ENCODE results near the gene VENTX. TPM values are rescaled to one million over a fixed set of nuclear protein-coding genes. Genes with fewer than 3 reads are reported as not detected.

The VENTX gene
- total RNA-seq, 1 experiment from 2014 or later = 28.0 TPM

DNA sequence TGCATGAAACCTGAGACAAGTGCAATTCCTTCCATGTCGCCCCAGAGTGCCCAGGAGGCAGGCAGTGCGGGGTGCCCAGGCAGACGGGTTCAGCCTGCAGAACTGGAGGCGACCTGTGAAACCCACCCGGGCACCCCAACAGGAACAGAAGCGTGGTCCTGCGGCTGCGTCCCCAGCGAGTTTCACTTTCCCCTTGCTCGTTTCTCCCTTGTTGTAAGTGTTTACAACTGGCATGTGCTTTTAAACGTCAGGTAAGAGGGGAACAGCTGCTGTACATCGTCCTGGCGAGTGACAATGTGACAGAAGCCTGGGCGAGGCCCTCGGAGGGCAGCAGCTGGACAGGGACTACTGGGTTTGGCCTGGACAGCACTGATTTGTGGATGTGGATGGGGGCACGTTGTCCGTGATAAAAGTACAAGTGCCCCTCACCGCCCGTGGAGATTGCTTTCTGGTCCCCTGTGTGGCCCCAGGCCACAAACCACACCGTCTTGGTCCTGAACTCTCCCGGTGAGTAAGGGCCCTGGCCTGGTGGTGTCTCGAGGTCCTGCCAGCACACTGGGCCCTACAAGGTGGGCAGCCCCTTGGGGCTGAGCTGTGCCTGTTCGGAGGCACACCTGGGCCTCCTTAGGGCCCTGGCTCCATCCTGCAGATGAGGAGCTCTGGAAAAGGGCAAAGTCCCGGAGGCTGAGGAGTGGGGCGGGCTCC, 4.0 kb downstream of the VENTX start:
- TF ChIP-seq NR3C1 (CRISPR knock-in tag; conservative IDR thresholded peaks at IDR 0.05; ENCODE audit: low read depth) (no peak), TCF7 (CRISPR knock-in tag; IDR thresholded peaks at IDR 0.05; ENCODE audit: low read depth) (no peak), ZNF263 (CRISPR knock-in tag; IDR thresholded peaks at IDR 0.05; ENCODE audit: low read depth) (no peak), SMAD3 (CRISPR knock-in tag; IDR thresholded peaks at IDR 0.05; ENCODE audit: borderline replicate concordance) (no peak), NR2C2 (CRISPR knock-in tag; IDR thresholded peaks at IDR 0.05) (no peak), GTF2I (CRISPR knock-in tag; conservative IDR thresholded peaks at IDR 0.05) (no peak)
- TF ChIP-seq, protein P1, sequence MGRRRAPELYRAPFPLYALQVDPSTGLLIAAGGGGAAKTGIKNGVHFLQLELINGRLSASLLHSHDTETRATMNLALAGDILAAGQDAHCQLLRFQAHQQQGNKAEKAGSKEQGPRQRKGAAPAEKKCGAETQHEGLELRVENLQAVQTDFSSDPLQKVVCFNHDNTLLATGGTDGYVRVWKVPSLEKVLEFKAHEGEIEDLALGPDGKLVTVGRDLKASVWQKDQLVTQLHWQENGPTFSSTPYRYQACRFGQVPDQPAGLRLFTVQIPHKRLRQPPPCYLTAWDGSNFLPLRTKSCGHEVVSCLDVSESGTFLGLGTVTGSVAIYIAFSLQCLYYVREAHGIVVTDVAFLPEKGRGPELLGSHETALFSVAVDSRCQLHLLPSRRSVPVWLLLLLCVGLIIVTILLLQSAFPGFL (CRISPR knock-in tag; IDR thresholded peaks at IDR 0.05; ENCODE audit: borderline replicate concordance) = no peak
- no peak for ATAC-seq
- DNase-seq (ENCODE audit: low spot score) = no peak
- H3K4me1 Mint-ChIP-seq = peaks cover 40% of the 10 kb centered on the region
- no peak overlapping the region for H3K4me3 Mint-ChIP-seq
- peaks cover 11% of the 10 kb centered on the region for H3K36me3 Mint-ChIP-seq
- ChIA-PET POLR2A (no interaction called here), CTCF (interaction anchor here (0.6 kb wide), 1 partner anchor 16 kb away, joined by 3 read pairs; no protein-coding TSS in a partner anchor)
- peaks cover 23% of the 10 kb centered on the region for H3K27me3 Mint-ChIP-seq (ENCODE audit: low read depth)
- no peaks in the 10 kb centered on the region for H3K9me3 Mint-ChIP-seq
- peak overlapping the region; percentile 36; the same call in 1 of the 2 replicates for H3K27ac Mint-ChIP-seq

DNA sequence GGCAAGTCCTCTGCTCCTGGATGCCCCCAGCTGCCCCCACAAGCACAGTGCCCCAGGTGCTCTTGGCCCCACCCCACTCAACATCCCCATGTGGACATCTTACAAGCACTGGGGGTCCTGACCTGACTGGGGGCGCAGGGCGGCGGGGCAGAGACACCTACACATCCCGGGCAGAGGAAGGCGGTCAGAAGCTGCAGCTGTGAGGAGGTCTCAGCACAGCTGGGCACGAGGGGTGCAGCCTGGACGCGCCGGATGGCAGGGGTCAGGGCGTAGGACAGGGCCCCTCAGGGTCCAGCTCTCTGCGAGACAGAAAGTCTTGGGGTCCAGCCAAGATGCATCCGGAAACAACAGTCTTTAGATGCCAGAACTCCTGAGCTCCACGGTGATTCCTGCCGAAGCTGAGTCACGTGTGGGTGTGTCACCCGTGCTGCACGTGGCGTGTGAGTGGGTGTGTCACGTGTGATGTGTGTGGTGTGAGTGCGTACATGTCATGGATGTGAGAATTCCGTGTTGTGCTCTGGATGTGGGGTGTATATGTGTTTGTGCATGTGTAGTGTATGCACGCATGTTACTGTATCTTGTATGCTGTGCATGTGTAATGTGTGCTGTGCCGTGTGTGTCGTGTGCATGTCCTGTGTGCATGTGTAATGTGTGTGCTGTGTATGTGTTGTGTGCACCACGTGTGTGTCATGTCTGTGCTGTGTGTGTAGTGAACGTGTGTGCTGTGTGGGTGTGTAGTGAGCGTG, 5.1 kb downstream of the VENTX start:
- Mint-ChIP-seq H3K36me3 (peaks cover 11% of the 10 kb centered on the region), H3K27me3 (ENCODE audit: low read depth) (peaks cover 16% of the 10 kb centered on the region), H3K4me3 (no peak overlapping the region), H3K27ac (peak overlapping the region; percentile 93), H3K9me3 (no peaks in the 10 kb centered on the region), H3K4me1 (peaks cover 50% of the 10 kb centered on the region)
- DNase-seq (ENCODE audit: low spot score) (no peak), ATAC-seq (no peak)
- CTCF ChIA-PET = no interaction called here
- POLR2A ChIA-PET = no interaction called here
- TF ChIP-seq, protein P2, sequence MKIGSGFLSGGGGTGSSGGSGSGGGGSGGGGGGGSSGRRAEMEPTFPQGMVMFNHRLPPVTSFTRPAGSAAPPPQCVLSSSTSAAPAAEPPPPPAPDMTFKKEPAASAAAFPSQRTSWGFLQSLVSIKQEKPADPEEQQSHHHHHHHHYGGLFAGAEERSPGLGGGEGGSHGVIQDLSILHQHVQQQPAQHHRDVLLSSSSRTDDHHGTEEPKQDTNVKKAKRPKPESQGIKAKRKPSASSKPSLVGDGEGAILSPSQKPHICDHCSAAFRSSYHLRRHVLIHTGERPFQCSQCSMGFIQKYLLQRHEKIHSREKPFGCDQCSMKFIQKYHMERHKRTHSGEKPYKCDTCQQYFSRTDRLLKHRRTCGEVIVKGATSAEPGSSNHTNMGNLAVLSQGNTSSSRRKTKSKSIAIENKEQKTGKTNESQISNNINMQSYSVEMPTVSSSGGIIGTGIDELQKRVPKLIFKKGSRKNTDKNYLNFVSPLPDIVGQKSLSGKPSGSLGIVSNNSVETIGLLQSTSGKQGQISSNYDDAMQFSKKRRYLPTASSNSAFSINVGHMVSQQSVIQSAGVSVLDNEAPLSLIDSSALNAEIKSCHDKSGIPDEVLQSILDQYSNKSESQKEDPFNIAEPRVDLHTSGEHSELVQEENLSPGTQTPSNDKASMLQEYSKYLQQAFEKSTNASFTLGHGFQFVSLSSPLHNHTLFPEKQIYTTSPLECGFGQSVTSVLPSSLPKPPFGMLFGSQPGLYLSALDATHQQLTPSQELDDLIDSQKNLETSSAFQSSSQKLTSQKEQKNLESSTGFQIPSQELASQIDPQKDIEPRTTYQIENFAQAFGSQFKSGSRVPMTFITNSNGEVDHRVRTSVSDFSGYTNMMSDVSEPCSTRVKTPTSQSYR (CRISPR knock-in tag; IDR thresholded peaks at IDR 0.05) = no peak
- no peak for TF ChIP-seq ZNF232 (CRISPR knock-in tag; IDR thresholded peaks at IDR 0.05)
- no peak for TF ChIP-seq GTF2I (CRISPR knock-in tag; conservative IDR thresholded peaks at IDR 0.05)
- TF ChIP-seq, protein P3, sequence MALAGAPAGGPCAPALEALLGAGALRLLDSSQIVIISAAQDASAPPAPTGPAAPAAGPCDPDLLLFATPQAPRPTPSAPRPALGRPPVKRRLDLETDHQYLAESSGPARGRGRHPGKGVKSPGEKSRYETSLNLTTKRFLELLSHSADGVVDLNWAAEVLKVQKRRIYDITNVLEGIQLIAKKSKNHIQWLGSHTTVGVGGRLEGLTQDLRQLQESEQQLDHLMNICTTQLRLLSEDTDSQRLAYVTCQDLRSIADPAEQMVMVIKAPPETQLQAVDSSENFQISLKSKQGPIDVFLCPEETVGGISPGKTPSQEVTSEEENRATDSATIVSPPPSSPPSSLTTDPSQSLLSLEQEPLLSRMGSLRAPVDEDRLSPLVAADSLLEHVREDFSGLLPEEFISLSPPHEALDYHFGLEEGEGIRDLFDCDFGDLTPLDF (CRISPR knock-in tag; IDR thresholded peaks at IDR 0.05) = no peak
- TF ChIP-seq, protein P4, sequence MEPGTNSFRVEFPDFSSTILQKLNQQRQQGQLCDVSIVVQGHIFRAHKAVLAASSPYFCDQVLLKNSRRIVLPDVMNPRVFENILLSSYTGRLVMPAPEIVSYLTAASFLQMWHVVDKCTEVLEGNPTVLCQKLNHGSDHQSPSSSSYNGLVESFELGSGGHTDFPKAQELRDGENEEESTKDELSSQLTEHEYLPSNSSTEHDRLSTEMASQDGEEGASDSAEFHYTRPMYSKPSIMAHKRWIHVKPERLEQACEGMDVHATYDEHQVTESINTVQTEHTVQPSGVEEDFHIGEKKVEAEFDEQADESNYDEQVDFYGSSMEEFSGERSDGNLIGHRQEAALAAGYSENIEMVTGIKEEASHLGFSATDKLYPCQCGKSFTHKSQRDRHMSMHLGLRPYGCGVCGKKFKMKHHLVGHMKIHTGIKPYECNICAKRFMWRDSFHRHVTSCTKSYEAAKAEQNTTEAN (CRISPR knock-in tag; IDR thresholded peaks at IDR 0.05) = no peak
- TF ChIP-seq OVOL2 (CRISPR knock-in tag; IDR thresholded peaks at IDR 0.05; ENCODE audit: borderline replicate concordance) = no peak
- TF ChIP-seq, protein P5, sequence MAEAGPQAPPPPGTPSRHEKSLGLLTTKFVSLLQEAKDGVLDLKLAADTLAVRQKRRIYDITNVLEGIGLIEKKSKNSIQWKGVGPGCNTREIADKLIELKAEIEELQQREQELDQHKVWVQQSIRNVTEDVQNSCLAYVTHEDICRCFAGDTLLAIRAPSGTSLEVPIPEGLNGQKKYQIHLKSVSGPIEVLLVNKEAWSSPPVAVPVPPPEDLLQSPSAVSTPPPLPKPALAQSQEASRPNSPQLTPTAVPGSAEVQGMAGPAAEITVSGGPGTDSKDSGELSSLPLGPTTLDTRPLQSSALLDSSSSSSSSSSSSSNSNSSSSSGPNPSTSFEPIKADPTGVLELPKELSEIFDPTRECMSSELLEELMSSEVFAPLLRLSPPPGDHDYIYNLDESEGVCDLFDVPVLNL (CRISPR knock-in tag; IDR thresholded peaks at IDR 0.05; ENCODE audit: borderline replicate concordance, low read depth) = no peak
- TF ChIP-seq, protein P6, sequence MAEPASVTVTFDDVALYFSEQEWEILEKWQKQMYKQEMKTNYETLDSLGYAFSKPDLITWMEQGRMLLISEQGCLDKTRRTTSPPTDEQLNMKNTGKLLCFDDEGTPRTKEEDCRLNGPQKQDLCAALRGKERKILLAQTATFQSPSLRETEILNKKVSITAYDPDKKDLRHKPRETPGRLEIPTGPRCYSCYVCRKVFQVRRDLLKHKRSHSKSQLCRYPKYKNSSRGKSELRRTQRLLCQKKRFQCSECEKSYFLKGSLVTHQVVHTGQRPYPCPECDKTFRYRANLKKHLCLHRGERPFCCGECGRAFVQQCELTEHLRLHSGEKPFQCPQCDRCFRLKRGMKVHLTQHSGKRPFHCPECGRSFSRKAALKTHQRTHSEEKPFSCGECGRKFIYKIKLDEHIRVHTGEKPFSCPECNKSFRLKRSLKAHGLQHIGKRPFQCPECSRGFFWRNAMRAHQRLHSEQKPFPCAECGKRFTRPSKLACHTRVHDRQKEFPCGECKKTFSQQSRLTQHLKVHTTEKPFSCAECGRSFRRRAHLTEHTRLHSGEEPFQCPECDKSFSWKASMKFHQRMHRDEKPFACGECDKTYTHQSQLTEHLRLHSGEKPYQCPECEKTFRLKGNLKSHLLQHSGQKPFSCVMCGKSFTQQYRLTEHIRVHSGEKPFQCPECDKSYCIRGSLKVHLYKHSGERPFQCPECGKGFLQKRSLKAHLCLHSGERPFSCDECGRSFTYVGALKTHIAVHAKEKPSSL (CRISPR knock-in tag; conservative IDR thresholded peaks at IDR 0.05) = no peak
- TF ChIP-seq, protein P7, sequence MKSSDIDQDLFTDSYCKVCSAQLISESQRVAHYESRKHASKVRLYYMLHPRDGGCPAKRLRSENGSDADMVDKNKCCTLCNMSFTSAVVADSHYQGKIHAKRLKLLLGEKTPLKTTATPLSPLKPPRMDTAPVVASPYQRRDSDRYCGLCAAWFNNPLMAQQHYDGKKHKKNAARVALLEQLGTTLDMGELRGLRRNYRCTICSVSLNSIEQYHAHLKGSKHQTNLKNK (CRISPR knock-in tag; IDR thresholded peaks at IDR 0.05) = peak; percentile 87
- no peak for TF ChIP-seq JAZF1 (CRISPR knock-in tag; IDR thresholded peaks at IDR 0.05)
- TF ChIP-seq, protein P8, sequence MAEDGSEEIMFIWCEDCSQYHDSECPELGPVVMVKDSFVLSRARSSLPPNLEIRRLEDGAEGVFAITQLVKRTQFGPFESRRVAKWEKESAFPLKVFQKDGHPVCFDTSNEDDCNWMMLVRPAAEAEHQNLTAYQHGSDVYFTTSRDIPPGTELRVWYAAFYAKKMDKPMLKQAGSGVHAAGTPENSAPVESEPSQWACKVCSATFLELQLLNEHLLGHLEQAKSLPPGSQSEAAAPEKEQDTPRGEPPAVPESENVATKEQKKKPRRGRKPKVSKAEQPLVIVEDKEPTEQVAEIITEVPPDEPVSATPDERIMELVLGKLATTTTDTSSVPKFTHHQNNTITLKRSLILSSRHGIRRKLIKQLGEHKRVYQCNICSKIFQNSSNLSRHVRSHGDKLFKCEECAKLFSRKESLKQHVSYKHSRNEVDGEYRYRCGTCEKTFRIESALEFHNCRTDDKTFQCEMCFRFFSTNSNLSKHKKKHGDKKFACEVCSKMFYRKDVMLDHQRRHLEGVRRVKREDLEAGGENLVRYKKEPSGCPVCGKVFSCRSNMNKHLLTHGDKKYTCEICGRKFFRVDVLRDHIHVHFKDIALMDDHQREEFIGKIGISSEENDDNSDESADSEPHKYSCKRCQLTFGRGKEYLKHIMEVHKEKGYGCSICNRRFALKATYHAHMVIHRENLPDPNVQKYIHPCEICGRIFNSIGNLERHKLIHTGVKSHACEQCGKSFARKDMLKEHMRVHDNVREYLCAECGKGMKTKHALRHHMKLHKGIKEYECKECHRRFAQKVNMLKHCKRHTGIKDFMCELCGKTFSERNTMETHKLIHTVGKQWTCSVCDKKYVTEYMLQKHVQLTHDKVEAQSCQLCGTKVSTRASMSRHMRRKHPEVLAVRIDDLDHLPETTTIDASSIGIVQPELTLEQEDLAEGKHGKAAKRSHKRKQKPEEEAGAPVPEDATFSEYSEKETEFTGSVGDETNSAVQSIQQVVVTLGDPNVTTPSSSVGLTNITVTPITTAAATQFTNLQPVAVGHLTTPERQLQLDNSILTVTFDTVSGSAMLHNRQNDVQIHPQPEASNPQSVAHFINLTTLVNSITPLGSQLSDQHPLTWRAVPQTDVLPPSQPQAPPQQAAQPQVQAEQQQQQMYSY (CRISPR knock-in tag; IDR thresholded peaks at IDR 0.05) = 0 out of 2 replicates have a peak, but pooled peaks have one; percentile 10
- TF ChIP-seq ZBTB21 (CRISPR knock-in tag; IDR thresholded peaks at IDR 0.05; ENCODE audit: borderline replicate concordance) = no peak
